Ovary (tissue), 9 donors: ENCODE data around the gene CD86. TPM values are rescaled to one million over a fixed set of nuclear protein-coding genes. Genes with fewer than 3 reads are reported as not detected.

ENCODE experiments used
- DNase-seq, 5 donors: peaks; one replicate each; pipeline ENCODE4 v3.0.0-alpha.2; 2019 to 2020
- H3K27ac ChIP-seq, 2 donors: fragments of 200-600 bp; one replicate each; pipeline versions ENCODE4 v1.5.1 to v1.8.0; 2019 to 2022
- H3K27me3 ChIP-seq: fragments of 200-600 bp; one replicate; pipeline ENCODE4 v1.8.0; 2022
- H3K36me3 ChIP-seq: fragments of 200-600 bp; sonication (generic); one replicate; pipeline ENCODE4 v1.5.1; 2019
- H3K4me1 ChIP-seq: one replicate; pipeline ENCODE4 v1.8.1; 2013; ENCODE audit warnings: mild to moderate bottlenecking, moderate library complexity; ENCODE audit not compliant: insufficient read depth
- H3K4me3 ChIP-seq: fragments of 200-600 bp; sonication (generic); one replicate; pipeline ENCODE4 v1.5.1; 2017
- H3K9me3 ChIP-seq, 2 donors: fragments of 200-600 bp in 1 of 2; sonication (generic) in 1 of 2; one replicate each; pipeline versions ENCODE4 v1.5.1 to v1.8.1; 2013 to 2019; ENCODE audit warnings: mild to moderate bottlenecking in 1 of 2, moderate library complexity in 1 of 2
- CTCF ChIP-seq, 3 donors: fragments of 450-650 bp in 2 of 3; fragments of 200-600 bp in 1 of 3; IDR thresholded peaks; one replicate each; pipeline versions ENCODE4 v1.5.1 to v1.8.0; 2016 to 2022; ENCODE audit warnings: antibody characterized with exemption in 3 of 3, mild to moderate bottlenecking in 1 of 3
- EP300 ChIP-seq: sonication (generic); formaldehyde crosslinking; IDR thresholded peaks from one replicate; pipeline ENCODE4 v1.6.1; 2017; ENCODE audit warnings: antibody characterized with exemption
- POLR2A ChIP-seq: fragments of 450-650 bp; IDR thresholded peaks from one replicate; pipeline ENCODE4 v1.6.1; 2017; ENCODE audit warnings: antibody characterized with exemption, mild to moderate bottlenecking, moderate library complexity
- WGBS, 3 donors: extraction: QIAGEN DNeasy Blood & Tissue Kit in 1 of 3; methylation state at CpG; one replicate each; pipeline versions ENCODE4 v1.1.5 to v1.1.7; 2013 to 2017; 5-methylcytosine and 5-hydroxymethylcytosine counted together
- intact Hi-C, 4 donors: fragments of 100-400 bp; cut with DNase I; formaldehyde crosslinking; loops; one replicate each; pipeline versions ENCODE4 v1.11.0 to v1.15.1; 2022 to 2023
- polyA plus RNA-seq, 2 donors: library from polyadenylated mRNA; stranded (reverse); fragments of 200-250 nt in 1 of 2; fragments of 350-450 nt in 1 of 2; fragmentation: Illumina TruSeq in 1 of 2; extraction: RNeasy Lipid Tissue Mini Kit (QIAGEN cat#74804) in 1 of 2; gene quantifications; one replicate each; pipeline ENCODE4 v1.2.3, GENCODE V29; 2013 to 2014
- total RNA-seq, 7 donors: library from RNA; depleted of rRNA in 2 of 7; stranded (reverse); fragments of >200 nt in 2 of 7; fragmentation: NEBNext Ultra II Directional in 3 of 7; extraction: Animal tissue kit (Norgen Biotek cat#: 25700) in 3 of 7; gene quantifications; one replicate each; pipeline versions ENCODE4 v1.1.0 to v1.2.4, GENCODE V29; 2016 to 2023
- donor health status: DM: no; HTN: no; CAD: no; lungs with moderate emphysema.
- donor health status: DM: no; HTN: no; CAD: no.
- donor health status: Bipolar disorder and iron deficiency.
- donor health status: DM: yes; HTN: yes; CAD: no.
- donor health status: DM: no; HTN: no; CAD: no.
- donor health status: DM: yes; HTN: yes; CAD: no.

Gene CD86
- total and polyA plus RNA-seq, 9 donors, result 0.85 to 8.7 (median 3.5) TPM

- intact Hi-C loops, result loop anchor here in 1 of 4 donors (10.0 kb wide), 1 partner anchor 584 kb away; the partner anchor contains the start of gene PARP14
- DNase-seq, result no peak
Measured at GRCh38 chr3:122100591-122101463, 45.7 kb downstream of the CD86 start.

DNA sequence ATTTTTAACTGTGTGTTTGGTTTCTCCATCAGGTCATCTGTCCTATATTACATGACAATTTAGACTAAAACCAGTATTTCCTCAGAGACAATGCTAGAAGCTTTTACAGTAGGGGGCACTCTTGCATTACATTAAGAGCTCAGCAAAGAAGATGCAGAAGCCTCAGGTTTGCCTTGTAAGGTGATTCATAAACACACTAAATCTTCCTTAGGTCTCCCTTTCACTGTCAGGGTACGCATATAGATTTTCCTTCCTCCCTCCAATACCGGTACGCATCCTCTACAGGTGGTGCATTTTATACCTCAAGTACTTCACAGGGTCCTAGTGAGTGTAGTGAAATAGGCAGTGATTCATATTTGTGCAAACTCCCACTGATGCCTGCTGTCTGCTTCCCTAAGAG, 46.5 kb downstream of the CD86 start:
- 23 to 28% (median 23%) methylated on average over 3 of the region's 3 CpGs for WGBS, 3 donors
- no peak for DNase-seq
- intact Hi-C loops, result loop anchor here in 1 of 4 donors (10.0 kb wide), 1 partner anchor 583 kb away; the partner anchor contains the start of gene PARP14
- TF ChIP-seq POLR2A (no peak), EP300 (no peak), CTCF (IDR thresholded peaks at IDR 0.05) (peak in 1 of 3 donors; percentile 49)
- peaks cover 3% of the 10 kb centered on the region for H3K4me1 ChIP-seq
- H3K27ac ChIP-seq, result no peak overlapping the region
- H3K36me3 ChIP-seq, result no peaks in the 10 kb centered on the region
- no peaks in the 10 kb centered on the region for H3K9me3 ChIP-seq
- H3K4me3 ChIP-seq, result no peak overlapping the region
- H3K27me3 ChIP-seq, result no peaks in the 10 kb centered on the region

More at GRCh38 chr3:122100591-122101463, 45.7 kb downstream of the CD86 start:
- Histone ChIP-seq H3K4me3 (no peak overlapping the region), H3K27me3 (no peaks in the 10 kb centered on the region), H3K9me3 (no peaks in the 10 kb centered on the region), H3K36me3 (no peaks in the 10 kb centered on the region), H3K4me1 (peaks cover 3% of the 10 kb centered on the region), H3K27ac (no peak overlapping the region)
- 29 to 39% (median 39%) methylated on average over 8 of the region's 8 CpGs for WGBS, 3 donors
- TF ChIP-seq EP300, result no peak
- no peak for TF ChIP-seq CTCF (IDR thresholded peaks at IDR 0.05)
- TF ChIP-seq POLR2A, result no peak

DNA sequence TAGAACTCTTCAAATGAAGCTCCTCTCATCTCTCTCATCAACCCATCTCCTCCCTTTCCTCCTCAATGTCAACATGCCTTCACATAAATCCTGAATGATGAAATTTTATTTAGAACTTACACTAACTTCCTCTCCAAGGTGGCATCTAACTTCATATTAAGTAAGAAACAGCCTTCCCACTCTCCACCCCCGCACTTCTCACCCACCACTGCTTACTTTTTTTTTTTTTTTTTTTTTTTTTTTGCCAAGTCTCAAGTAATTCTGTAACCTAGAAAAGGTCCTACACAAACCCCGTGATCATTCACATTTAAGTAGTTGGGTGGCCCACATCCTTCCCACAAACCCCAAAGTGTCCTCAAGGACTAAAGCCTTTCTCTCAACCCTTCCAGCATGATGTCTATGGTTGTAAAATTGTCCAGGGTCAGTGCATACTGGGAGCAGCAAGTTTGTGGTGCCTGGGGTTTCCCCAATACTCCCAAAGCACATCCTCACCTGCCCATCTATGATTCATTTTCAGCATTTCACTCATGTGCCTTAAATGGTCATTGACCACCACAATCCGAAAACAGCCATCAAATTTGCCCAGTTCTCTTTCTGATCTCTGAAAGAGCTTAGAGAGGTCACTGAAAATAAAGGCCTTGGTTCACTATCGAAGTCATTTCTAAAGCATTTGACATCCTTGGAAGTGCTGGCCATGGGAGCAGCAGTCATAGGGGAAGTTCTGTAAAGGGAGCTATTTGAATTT, 47.2 kb downstream of the CD86 start:
- no peak for DNase-seq
- intact Hi-C loops, result loop anchor here in 1 of 4 donors (10.0 kb wide), 1 partner anchor 582 kb away; the partner anchor contains the start of gene PARP14

More for the DNA sequence above, 47.2 kb downstream of the CD86 start:
- TF ChIP-seq EP300 (no peak), POLR2A (no peak), CTCF (IDR thresholded peaks at IDR 0.05) (no peak)
- Histone ChIP-seq H3K4me1 (peaks cover 3% of the 10 kb centered on the region), H3K36me3 (no peaks in the 10 kb centered on the region), H3K4me3 (no peak overlapping the region), H3K9me3 (no peaks in the 10 kb centered on the region), H3K27me3 (no peaks in the 10 kb centered on the region), H3K27ac (no peak overlapping the region)
- 91 to 94% (median 91%) methylated on average over 4 of the region's 4 CpGs for WGBS, 3 donors
